ENCODE results near the gene UTP18. TPM values are rescaled to one million over a fixed set of nuclear protein-coding genes. Genes with fewer than 3 reads are reported as not detected.

The UTP18 gene
- total RNA-seq (2016; rRNA removed; fragmentation: Illumina TruSeq; extraction: Trizol) (104 and 151 TPM in 2 replicates), polyA plus RNA-seq (2011; rRNA removed) (23.8 and 35.2 TPM in 2 replicates), polyA minus RNA-seq (2011; rRNA and poly(A)+ RNA removed; ENCODE audit: low replicate concordance) (3.9 and 7.1 TPM in 2 replicates), Bru-seq, nascent RNA (percentile 94 among the genes with signal in this experiment), BruChase-seq, experiment 1, labeled RNA remaining after a 6-hour chase (percentile 93 among the genes with signal in this experiment), BruChase-seq, experiment 2, labeled RNA remaining after a 2-hour chase (percentile 93 among the genes with signal in this experiment)
- 24.5 and 30.0 TPM in 2 replicates for total RNA-seq (2016; cell fraction: cytosol; rRNA removed; fragmentation: Illumina TruSeq; extraction: Trizol; ENCODE audit: low read depth)
- total RNA-seq (2016; cell fraction: insoluble cytoplasmic fraction; rRNA removed; fragmentation: Illumina TruSeq; extraction: Trizol), result 112 and 154 TPM in 2 replicates
- 40.8 and 48.5 TPM in 2 replicates for total RNA-seq (2016; cell fraction: membrane; rRNA removed; fragmentation: Illumina TruSeq; extraction: Trizol)
- total RNA-seq (2016; cell fraction: nucleus; rRNA removed; fragmentation: Illumina TruSeq; extraction: Trizol), result 64.6 and 66.3 TPM in 2 replicates
- polyA plus RNA-seq (2011; cell fraction: cytosol; rRNA removed), result 14.8 and 20.4 TPM in 2 replicates
- polyA plus RNA-seq (2011; cell fraction: nucleus; rRNA removed), result 11.4 and 15.8 TPM in 2 replicates
- polyA plus RNA-seq (2012), result 48.6 and 55.3 TPM in 2 replicates
- polyA plus RNA-seq (2016; cell fraction: cytosol; fragmentation: Illumina TruSeq; extraction: Trizol; ENCODE audit: low read depth), result 18.3 and 21.3 TPM in 2 replicates
- 117 and 122 TPM in 2 replicates for polyA plus RNA-seq (2016; cell fraction: insoluble cytoplasmic fraction; fragmentation: Illumina TruSeq; extraction: Trizol; ENCODE audit: low read depth)
- polyA plus RNA-seq (2016; cell fraction: membrane; fragmentation: Illumina TruSeq; extraction: Trizol; ENCODE audit: low read depth), result 29.2 and 34.9 TPM in 2 replicates
- polyA plus RNA-seq (2016; cell fraction: nucleus; fragmentation: Illumina TruSeq; extraction: Trizol; ENCODE audit: insufficient read depth, low read depth), result 63.7 and 65.9 TPM in 2 replicates
- 13.8 and 14.9 TPM in 2 replicates for polyA minus RNA-seq (2011; cell fraction: cytosol; rRNA and poly(A)+ RNA removed)
- polyA minus RNA-seq (2011; cell fraction: nucleus; rRNA and poly(A)+ RNA removed), result 33.5 and 38.0 TPM in 2 replicates
- long read RNA-seq, experiment 1, transcript UTP18-201 (14 exons, 1,894 nt), result major isoform, 110 of 127 reads
- long read RNA-seq, experiment 1, partial matches to known transcripts, result 13 of 127 reads
- long read RNA-seq, experiment 1, other reads (novel, unspliced or antisense), result 4 of 127 reads
- long read RNA-seq, experiment 2, transcript UTP18-201 (14 exons, 1,894 nt), result major isoform, 166 of 225 reads
- long read RNA-seq, experiment 2, partial matches to known transcripts, result 37 of 225 reads
- long read RNA-seq, experiment 2, other reads (novel, unspliced or antisense), result 22 of 225 reads

GRCh38 chr17:51260237-51261023 is at the start of gene UTP18:
Gene UTP18 (plus strand): TSS chr17:51260546. CDS start chr17:51260585, 39 bp downstream.
- intact Hi-C loops (cut with micrococcal nuclease; ENCODE audit: unreplicated experiment) (loop anchor here (2.0 kb wide), 1 partner anchor 94 kb away; the partner anchor contains the start of gene NME2), in situ Hi-C loops (cut with HindIII; ENCODE audit: extremely low pct_ligation_motif_present, low pct_unique_long_range_greater_than_20kb) (no loop called here)
- H3K36me3 ChIP-seq (replicated peaks in 1 of 2; ENCODE audit: control insufficient read depth in 1 of 2, insufficient read depth in 2 of 2, low read length in 2 of 2), result peaks cover 10 to 23% of the 10 kb centered on the region in 2 experiments
- H3K4me1 ChIP-seq (ENCODE audit: insufficient read depth, low read length), result peaks cover 65% of the 10 kb centered on the region
- peak within 1 kb of the TSS; percentile 99 for H3K27ac ChIP-seq (ENCODE audit: extremely low read length, insufficient read depth, low read length)
- CTCF ChIA-PET (ENCODE audit: low intra/inter-chr PET ratio, low total read pairs), result no interaction called here
- peaks cover 59% of the 10 kb centered on the region for H4K20me1 ChIP-seq (ENCODE audit: insufficient read depth, low read length)
- POLR2A ChIA-PET, result interaction anchor here (0.6 to 2.0 kb wide), 4 partner anchors 11 to 107 kb away, joined by 3 to 9 read pairs (median 4); partner anchors contain the start of genes NME1 and NME2
- DNase-seq (ENCODE audit: low spot score) (peak; percentile 96), FAIRE-seq (no peak), ATAC-seq (peak; percentile 79)
- peak within 1 kb of the TSS; percentile 94 to 96 (median 96) for H3K4me3 ChIP-seq (replicated peaks in 1 of 3; ENCODE audit: insufficient read depth in 1 of 3, low read depth in 2 of 3, low read length in 3 of 3)
- no peaks in the 10 kb centered on the region for H3K9me3 ChIP-seq (ENCODE audit: low read length)
- H2AFZ ChIP-seq (ENCODE audit: low read length), result peak within 1 kb of the TSS; percentile 96
- H3K79me2 ChIP-seq (ENCODE audit: insufficient read depth, low read length), result peaks cover 83% of the 10 kb centered on the region
- H3K4me2 ChIP-seq (ENCODE audit: low read depth, low read length), result peak within 1 kb of the TSS; percentile 93
- H3K9ac ChIP-seq (ENCODE audit: insufficient read depth, low read depth, low read length), result peak within 1 kb of the TSS; percentile 98
- no TSS peak for BruUV-seq (replicated peaks)
- 1% methylated on average over 54 of the region's 93 CpGs for WGBS (ENCODE audit: low lambda C conversion rate)
- no peaks in the 10 kb centered on the region; a peak in 1 of 5 replicates for H3K27me3 ChIP-seq (ENCODE audit: control insufficient read depth in 1 of 2, insufficient read depth in 2 of 2, low read length in 2 of 2)
- TF ChIP-seq ZUFSP (CRISPR knock-in tag; IDR thresholded peaks at IDR 0.05; ENCODE audit: borderline replicate concordance) (no peak), IKZF4 (CRISPR knock-in tag; IDR thresholded peaks at IDR 0.05; ENCODE audit: borderline replicate concordance, low read depth, not compliant biosample characterization) (peak; percentile 98), SOX13 (IDR thresholded peaks at IDR 0.05) (no peak), SOX13 (CRISPR knock-in tag; conservative IDR thresholded peaks at IDR 0.05 in 1 of 2, IDR thresholded peaks at IDR 0.05 in 1 of 2) (0 out of 4 replicates have a peak, but pooled peaks of 1 of the 2 experiments have one; percentile 4), ZNF550 (CRISPR knock-in tag; IDR thresholded peaks at IDR 0.05; ENCODE audit: borderline replicate concordance) (no peak; the same call in none of the 2 replicates), ZNF484 (CRISPR knock-in tag; IDR thresholded peaks at IDR 0.05; ENCODE audit: borderline replicate concordance, low read depth) (peak; percentile 85; the same call in 1 of the 2 replicates), GTF2F1 (IDR thresholded peaks at IDR 0.05; ENCODE audit: low read length) (peak; percentile 74; the same call in 1 of the 2 replicates), ZNF766 (CRISPR knock-in tag; IDR thresholded peaks at IDR 0.05; ENCODE audit: borderline replicate concordance) (peak; percentile 87), HOMEZ (CRISPR knock-in tag; IDR thresholded peaks at IDR 0.05; ENCODE audit: low read depth) (peak; percentile 39; the same call in 1 of the 2 replicates), JUND (CRISPR knock-in tag; IDR thresholded peaks at IDR 0.05) (no peak), PCBP2 (optimal IDR thresholded peaks at IDR 0.05; ENCODE audit: low read depth, low read length, poor library complexity, severe bottlenecking) (no peak), ZC3H4 (CRISPR knock-in tag; IDR thresholded peaks at IDR 0.05; ENCODE audit: borderline replicate concordance) (no peak)

All from HepG2 (cell line).